CD4-positive, alpha-beta T cell (primary cell): ENCODE measurements around the gene NXN. TPM values are rescaled to one million over a fixed set of nuclear protein-coding genes. Genes with fewer than 3 reads are reported as not detected.

Experiments
- ATAC-seq: fragments of 200-7000 bp; cut with Tn5 transposase; one replicate; pipeline ENCODE4 v1.10.0; 2022; ENCODE audit warnings: mild to moderate bottlenecking; ENCODE audit not compliant: poor library complexity
- CTCF ChIA-PET: fragments of 350-600 bp; sonication (Branson Sonifier 250); formaldehyde crosslinking; loops from one replicate; lab custom pipeline; 2021; ENCODE audit warnings: antibody characterized with exemption, inconsistent platforms; lab: Charles Lee
- POLR2A ChIA-PET: fragments of 350-600 bp; sonication (Branson Sonifier 250); formaldehyde crosslinking; loops from one replicate; lab custom pipeline; 2021; ENCODE audit warnings: antibody characterized with exemption, inconsistent platforms; lab: Charles Lee
- DNase-seq, 14 experiments: peaks; one replicate each; pipeline ENCODE4 v3.0.0-alpha.2; 2013 to 2020; ENCODE audit warnings: mixed read lengths in 2 of 14
- H3K27ac ChIP-seq, 2 donors: one replicate each; pipeline versions ENCODE4 v1.5.1 to v1.7.0; 2013; ENCODE audit warnings: low read length in 2 of 2, low read depth in 1 of 2, mild to moderate bottlenecking in 1 of 2
- H3K27me3 ChIP-seq, 2 experiments: 1 replicate in 1 of 2; 2 replicates in 1 of 2; pipeline versions ENCODE4 v1.6.1 to v1.7.0; 2013; ENCODE audit warnings: low read length in 2 of 2, control low read depth in 1 of 2, mild to moderate bottlenecking in 1 of 2, moderate library complexity in 1 of 2; ENCODE audit not compliant: insufficient read depth in 2 of 2, control insufficient read depth in 1 of 2
- H3K36me3 ChIP-seq: one replicate; pipeline ENCODE4 v1.6.1; 2013; ENCODE audit warnings: low read length, control low read depth; ENCODE audit not compliant: insufficient read depth
- H3K4me1 ChIP-seq: one replicate; pipeline ENCODE4 v1.6.1; 2013; ENCODE audit warnings: low read length, control low read depth; ENCODE audit not compliant: insufficient read depth
- H3K4me3 ChIP-seq: one replicate; pipeline ENCODE4 v1.5.1; 2013; ENCODE audit warnings: mild to moderate bottlenecking, low read length, moderate library complexity
- H3K9me3 ChIP-seq, 2 experiments: 1 replicate in 1 of 2; 2 replicates in 1 of 2; pipeline versions ENCODE4 v1.6.1 to v1.7.0; 2013; ENCODE audit warnings: low read length in 2 of 2, mild to moderate bottlenecking in 2 of 2, control low read depth in 1 of 2, moderate library complexity in 1 of 2; ENCODE audit not compliant: control insufficient read depth in 1 of 2, insufficient read depth in 1 of 2
- H3K27ac Mint-ChIP-seq: one replicate; pipeline ENCODE4 v1.8.0; 2020; ENCODE audit warnings: mixed read lengths
- H3K27me3 Mint-ChIP-seq: one replicate; pipeline ENCODE4 v1.8.0; 2021; ENCODE audit warnings: mixed read lengths
- H3K36me3 Mint-ChIP-seq: one replicate; pipeline ENCODE4 v1.8.0; 2021; ENCODE audit warnings: low read depth, mixed read lengths
- H3K4me1 Mint-ChIP-seq: one replicate; pipeline ENCODE4 v1.8.0; 2021; ENCODE audit warnings: low read depth, mixed read lengths
- H3K4me3 Mint-ChIP-seq: one replicate; pipeline ENCODE4 v1.8.0; 2020; ENCODE audit warnings: mild to moderate bottlenecking, mixed read lengths
- H3K9me3 Mint-ChIP-seq: one replicate; pipeline ENCODE4 v1.8.0; 2020; ENCODE audit warnings: mixed read lengths
- CTCF ChIP-seq: fragments of 200-600 bp; IDR thresholded peaks from one replicate; pipeline ENCODE4 v1.8.0; 2022; ENCODE audit warnings: antibody characterized with exemption, mild to moderate bottlenecking
- intact Hi-C, 2 experiments: fragments of 100-400 bp; cut with DNase I in 1 of 2; cut with micrococcal nuclease in 1 of 2; formaldehyde crosslinking; loops; one replicate each; pipeline versions ENCODE4 v1.15.1 to v1.9.0; 2023 to 2025; cut with DNase I, micrococcal nuclease
- total RNA-seq, 174 experiments: library from RNA in 2 of 174; stranded (reverse) in 2 of 174; gene quantifications; one replicate each; pipeline ENCODE4 v1.2.3 and lab custom pipeline; 2021 to 2026

NXN gene
- total RNA-seq, 2 experiments from 2014 or later: 0.80 to 0.98 TPM

- H3K4me1 ChIP-seq: peaks cover 29% of the 10 kb centered on the region
- ChIA-PET POLR2A (interaction anchor here (1.3 to 3.5 kb wide), 4 partner anchors 8 to 38 kb away, joined by 3 to 49 read pairs (median 6); partner anchors contain the start of genes GLOD4 and MRM3), CTCF (interaction anchor here (1.4 kb wide), 1 partner anchor 28 kb away, joined by 13 read pairs; the partner anchor contains the start of genes GLOD4 and MRM3)
- Mint-ChIP-seq H3K4me1 (peaks cover 36% of the 10 kb centered on the region), H3K27ac (peak overlapping the region; percentile 49), H3K9me3 (no peaks in the 10 kb centered on the region), H3K4me3 (peak overlapping the region; percentile 82), H3K27me3 (no peaks in the 10 kb centered on the region), H3K36me3 (peaks cover 21% of the 10 kb centered on the region)
- H3K9me3 ChIP-seq: no peaks in the 10 kb centered on the region
- ATAC-seq (no peak), DNase-seq (no peak)
- H3K27me3 ChIP-seq: no peaks in the 10 kb centered on the region
- no peak overlapping the region for H3K27ac ChIP-seq
- no peak overlapping the region for H3K4me3 ChIP-seq
- intact Hi-C loops: no loop called here
- no peak for TF ChIP-seq CTCF
- H3K36me3 ChIP-seq: peaks cover 15% of the 10 kb centered on the region
Observed at GRCh38 chr17:753418-753817, 226.2 kb downstream of the NXN start.

GRCh38 chr17:752620-753219 is 226.9 kb downstream of the NXN start:
- peaks cover 29% of the 10 kb centered on the region for H3K4me1 ChIP-seq
- peak; percentile 27 for ATAC-seq
- H3K36me3 ChIP-seq: peaks cover 18% of the 10 kb centered on the region
- H3K27ac Mint-ChIP-seq: peak overlapping the region; percentile 83
- CTCF ChIA-PET: interaction anchor here (0.8 to 1.4 kb wide), 3 partner anchors 29 to 608 kb away, joined by 3 to 13 read pairs (median 7); partner anchors contain the start of genes GLOD4, MRM3 and TIMM22
- DNase-seq: peak in 3 of 14 experiments; percentile 21 to 30 (median 24)
- H3K27me3 Mint-ChIP-seq: no peaks in the 10 kb centered on the region
- intact Hi-C loops: loop anchor here (1.0 kb wide), 4 partner anchors 30 to 342 kb away; partner anchors contain the start of genes GLOD4 (in 2 of the 2), MRM3 (in 2 of the 2) and VPS53 (in 1 of the 2)
- H3K4me1 Mint-ChIP-seq: peaks cover 43% of the 10 kb centered on the region
- POLR2A ChIA-PET: interaction anchor here (0.6 to 3.5 kb wide), 12 partner anchors 9 to 877 kb away, joined by 3 to 49 read pairs (median 4); partner anchors contain the start of genes GLOD4, MRM3, NXN and TIMM22
- TF ChIP-seq CTCF: no peak
- no peaks in the 10 kb centered on the region for H3K9me3 ChIP-seq
- H3K27me3 ChIP-seq: no peaks in the 10 kb centered on the region
- peaks cover 23% of the 10 kb centered on the region for H3K36me3 Mint-ChIP-seq
- peak overlapping the region in 1 of 2 donors; percentile 65 for H3K27ac ChIP-seq
- no peaks in the 10 kb centered on the region for H3K9me3 Mint-ChIP-seq
- H3K4me3 ChIP-seq: peak overlapping the region; percentile 59
- peak overlapping the region; percentile 95 for H3K4me3 Mint-ChIP-seq

- H3K9me3 Mint-ChIP-seq: no peaks in the 10 kb centered on the region
- intact Hi-C loops: loop anchor here (1.0 kb wide), 4 partner anchors 30 to 342 kb away; partner anchors contain the start of genes GLOD4 (in 2 of the 2), MRM3 (in 2 of the 2) and VPS53 (in 1 of the 2)
- H3K4me1 Mint-ChIP-seq: peaks cover 44% of the 10 kb centered on the region
- H3K27me3 Mint-ChIP-seq: no peaks in the 10 kb centered on the region
- POLR2A ChIA-PET: interaction anchor here (0.6 to 3.5 kb wide), 15 partner anchors 10 to 877 kb away, joined by 3 to 49 read pairs (median 4); partner anchors contain the start of genes GLOD4, MRM3, NXN and TIMM22
- Histone ChIP-seq H3K4me3 (peak within 1 kb of the TSS; percentile 59), H3K27ac (peak within 1 kb of the TSS in 1 of 2 donors; percentile 65), H3K27me3 (no peaks in the 10 kb centered on the region), H3K36me3 (peaks cover 23% of the 10 kb centered on the region), H3K4me1 (peaks cover 29% of the 10 kb centered on the region), H3K9me3 (no peaks in the 10 kb centered on the region)
- peak; percentile 82 for ATAC-seq
- peak within 1 kb of the TSS; percentile 83 for H3K27ac Mint-ChIP-seq
- CTCF ChIA-PET: interaction anchor here (0.8 to 1.4 kb wide), 3 partner anchors 29 to 607 kb away, joined by 3 to 13 read pairs (median 7); partner anchors contain the start of genes GLOD4, MRM3 and TIMM22
- peaks cover 26% of the 10 kb centered on the region for H3K36me3 Mint-ChIP-seq
- peak; percentile 91 to 99 (median 98) for DNase-seq
- H3K4me3 Mint-ChIP-seq: peak within 1 kb of the TSS; percentile 98
- peak; percentile 99 for TF ChIP-seq CTCF
Observed at GRCh38 chr17:752002-752619, 227.5 kb downstream of the NXN start, which contains the start of gene GEMIN4. Gene GEMIN4, minus strand, starts transcription at chr17:752264. Its CDS starts 122 bp downstream, at chr17:752142.
